Measurements from ENCODE around the gene NHS.

GRCh38 chrX:17471121-17471520 lies 96.1 kb downstream of the NHS start:
- TF ChIP-seq CTCF (IDR thresholded peaks at IDR 0.05; ENCODE audit: insufficient read depth, low read depth, low read length) (no peak), EZH2 (IDR thresholded peaks at IDR 0.05; ENCODE audit: insufficient read depth, low read length) (no peak)
